T-cell (primary cell): ENCODE measurements around the gene DSEL. TPM values are rescaled to one million over a fixed set of nuclear protein-coding genes. Genes with fewer than 3 reads are reported as not detected.

Experiments used
- ATAC-seq, 4 experiments: fragments of 200-7000 bp in 3 of 4; fragments of 150-1000 bp in 1 of 4; cut with Tn5 transposase; replicated peaks in 1 of 4; 1 replicate in 3 of 4; 2 replicates in 1 of 4; pipeline ENCODE4 v1.10.0; 2021; ENCODE audit warnings: moderate library complexity in 3 of 4, mild to moderate bottlenecking in 2 of 4, moderate number of reproducible peaks in 1 of 4
- CTCF ChIA-PET, 2 donors: fragments of 300-600 bp; sonication (Branson Sonifier 250); formaldehyde crosslinking; loops; one replicate each; lab custom pipeline; 2022; ENCODE audit warnings: antibody characterized with exemption in 2 of 2; lab: Charles Lee
- POLR2A ChIA-PET, 2 donors: fragments of 300-600 bp; sonication (Branson Sonifier 250); formaldehyde crosslinking; loops; one replicate each; lab custom pipeline; 2022; ENCODE audit warnings: antibody characterized with exemption in 2 of 2; lab: Charles Lee
- DNase-seq, 35 experiments: peaks; one replicate each; pipeline versions ENCODE4 v3.0.0 to v3.0.0-alpha.2; 2013 to 2023
- H3K27ac ChIP-seq: one replicate; pipeline ENCODE4 v1.5.1; 2013; ENCODE audit warnings: low read length
- H3K27me3 ChIP-seq, 2 experiments: replicated peaks in 1 of 2; 1 replicate in 1 of 2; 2 replicates in 1 of 2; pipeline versions ENCODE4 v1.6.1 to v1.7.0; 2013; ENCODE audit warnings: low read length in 1 of 2, mixed read lengths in 1 of 2; ENCODE audit not compliant: control insufficient read depth in 2 of 2, insufficient read depth in 2 of 2; ENCODE audit errors: extremely low read depth in 1 of 2
- H3K36me3 ChIP-seq, 2 donors: 1 replicate in 1 of 2; 2 replicates in 1 of 2; pipeline versions ENCODE4 v1.6.1 to v1.7.0; 2013; ENCODE audit warnings: low read length in 1 of 2; ENCODE audit not compliant: control insufficient read depth in 2 of 2, insufficient read depth in 1 of 2; ENCODE audit errors: extremely low read depth in 1 of 2
- H3K4me1 ChIP-seq, 2 experiments: 1 replicate in 1 of 2; 2 replicates in 1 of 2; pipeline versions ENCODE4 v1.6.1 to v1.7.0; 2013; ENCODE audit warnings: low read length in 2 of 2, mixed read lengths in 1 of 2; ENCODE audit not compliant: insufficient read depth in 2 of 2, control insufficient read depth in 1 of 2; ENCODE audit errors: extremely low read depth in 1 of 2
- H3K4me3 ChIP-seq, 2 donors: 1 replicate in 1 of 2; 2 replicates in 1 of 2; pipeline versions ENCODE4 v1.5.1 to v1.7.0; 2013; ENCODE audit warnings: mild to moderate bottlenecking in 2 of 2, low read length in 1 of 2, moderate library complexity in 1 of 2; ENCODE audit not compliant: control insufficient read depth in 1 of 2; ENCODE audit errors: extremely low read depth in 1 of 2
- H3K9me3 ChIP-seq: 2 replicates; pipeline ENCODE4 v1.7.0; 2013
- H3K27ac Mint-ChIP-seq, 2 donors: one replicate each; pipeline ENCODE4 v1.8.0; 2020 to 2021; ENCODE audit warnings: mild to moderate bottlenecking in 2 of 2, mixed read lengths in 2 of 2
- H3K27me3 Mint-ChIP-seq, 2 donors: one replicate each; pipeline ENCODE4 v1.8.0; 2021 to 2022; ENCODE audit warnings: mixed read lengths in 2 of 2
- H3K36me3 Mint-ChIP-seq: one replicate; pipeline ENCODE4 v1.8.0; 2021; ENCODE audit warnings: mixed read lengths
- H3K4me1 Mint-ChIP-seq, 3 donors: one replicate each; pipeline ENCODE4 v1.8.0; 2020 to 2022; ENCODE audit warnings: mixed read lengths in 3 of 3, mild to moderate bottlenecking in 1 of 3
- H3K4me3 Mint-ChIP-seq, 3 donors: one replicate each; pipeline ENCODE4 v1.8.0; 2020 to 2022; ENCODE audit warnings: mild to moderate bottlenecking in 3 of 3, mixed read lengths in 3 of 3, moderate library complexity in 3 of 3
- H3K9me3 Mint-ChIP-seq, 3 donors: one replicate each; pipeline ENCODE4 v1.8.0; 2020 to 2022; ENCODE audit warnings: mixed read lengths in 3 of 3
- WGBS: methylation state at CpG from one replicate; pipeline ENCODE4 v1.1.5; 2013; ENCODE audit warnings: missing lambda C conversion rate; ENCODE audit not compliant: insufficient coverage; 5-methylcytosine and 5-hydroxymethylcytosine counted together
- total RNA-seq, 35 experiments: library from RNA in 6 of 35; stranded (reverse) in 6 of 35; fragments of 120-200 nt in 1 of 35; gene quantifications; one replicate each; pipeline versions ENCODE4 v1.2.1 to v1.2.4 and lab custom pipeline; 2013 to 2026

The DSEL gene
- total RNA-seq, 5 donors from 2014 or later (not counting 1 experiment from before 2014, with no cell fraction given): 0.72 to 2.4 (median 1.5) TPM

DNA sequence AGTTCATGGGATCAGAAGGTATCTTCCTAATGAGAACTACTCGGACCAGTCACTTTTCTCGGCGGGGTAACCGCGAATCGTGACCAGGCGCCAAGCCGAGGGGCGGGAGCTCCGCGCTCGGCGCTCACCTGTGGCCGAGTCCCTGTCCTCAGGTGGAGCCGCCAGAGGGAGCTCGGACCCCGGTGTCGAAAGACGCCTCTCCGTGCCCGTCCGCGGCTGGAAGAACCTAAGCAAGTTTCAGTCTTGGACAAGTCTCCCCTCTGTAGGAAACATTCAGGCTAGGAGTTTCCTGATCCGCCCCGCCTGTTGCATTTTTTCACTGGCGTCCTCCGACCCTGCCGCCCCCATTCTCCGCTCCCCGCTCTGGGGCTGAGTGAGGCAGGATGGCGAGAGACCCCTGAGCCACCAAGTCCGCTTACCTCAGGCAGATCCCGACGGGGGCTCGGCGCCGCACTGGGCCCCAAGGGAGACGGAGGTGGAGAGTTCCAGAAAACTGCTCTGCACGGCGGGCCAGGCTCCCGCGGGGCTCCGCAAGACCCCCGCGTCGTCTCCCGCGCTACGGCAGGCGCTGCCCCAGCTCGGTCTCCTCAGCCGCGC, 480 bp downstream of the DSEL start:
- peak overlapping the region; percentile 36 to 81 for H3K27ac Mint-ChIP-seq
- POLR2A ChIA-PET: interaction anchor here (0.6 to 0.8 kb wide), 3 partner anchors 138 to 1137 kb away, joined by 10 to 14 read pairs (median 13); no protein-coding TSS in a partner anchor
- H3K27me3 Mint-ChIP-seq: peaks cover 0 to 3% of the 10 kb centered on the region in 2 donors

DNA sequence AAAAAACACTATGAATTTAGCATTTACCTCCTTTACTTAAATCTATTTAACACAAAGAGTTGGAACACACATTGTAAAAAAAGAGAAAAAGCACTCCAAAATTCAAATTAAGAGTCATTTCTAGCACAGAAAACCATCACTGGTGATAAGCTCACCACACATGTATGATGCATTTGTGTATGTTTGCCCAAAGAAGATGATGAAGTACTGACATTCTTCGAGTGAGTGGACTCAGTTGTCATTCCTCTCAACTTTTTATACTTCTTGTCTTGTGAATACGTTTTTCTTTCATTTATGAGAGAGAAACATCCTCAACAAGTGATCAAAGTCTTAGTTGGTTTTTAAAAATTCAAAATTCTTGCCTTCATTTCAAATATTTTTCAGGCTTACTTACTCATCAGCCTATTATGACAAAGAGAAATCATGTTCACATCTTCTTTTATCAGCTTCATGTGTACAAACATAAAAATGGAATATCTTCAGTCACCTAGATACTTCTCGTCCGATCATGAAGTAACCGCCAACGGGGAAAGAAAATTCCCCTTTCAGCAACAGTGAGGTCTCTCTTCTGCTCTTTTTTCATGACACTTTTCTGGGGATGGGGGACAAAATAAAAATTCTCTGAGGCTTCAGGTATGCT, 1.5 kb downstream of the DSEL start:
- Histone ChIP-seq H3K4me3 (no peak overlapping the region), H3K27ac (no peak overlapping the region), H3K36me3 (no peaks in the 10 kb centered on the region), H3K9me3 (no peaks in the 10 kb centered on the region), H3K4me1 (peaks cover 10 to 18% of the 10 kb centered on the region in 2 experiments), H3K27me3 (no peaks in the 10 kb centered on the region)
- no peaks in the 10 kb centered on the region for H3K9me3 Mint-ChIP-seq
- H3K36me3 Mint-ChIP-seq: no peaks in the 10 kb centered on the region
- DNase-seq (peak in 1 of 35 experiments; percentile 9), ATAC-seq (no peak)
- H3K4me3 Mint-ChIP-seq: peak overlapping the region; percentile 87 to 94 (median 92)
- peaks cover 0 to 3% of the 10 kb centered on the region in 2 donors for H3K27me3 Mint-ChIP-seq
- CTCF ChIA-PET: interaction anchor here (0.7 to 1.0 kb wide), 3 partner anchors 35 to 250 kb away, joined by 3 to 7 read pairs (median 4); no protein-coding TSS in a partner anchor
- peaks cover 27 to 33% (median 31%) of the 10 kb centered on the region in 3 donors for H3K4me1 Mint-ChIP-seq
- POLR2A ChIA-PET: no interaction called here
- peak overlapping the region; percentile 36 to 81 for H3K27ac Mint-ChIP-seq
- no CpG with 5 or more reads among the region's 6 CpGs for WGBS

More for the DNA sequence above, 480 bp downstream of the DSEL start:
- under 1% methylated on average over 53 of the region's 53 CpGs for WGBS
- no peaks in the 10 kb centered on the region for H3K36me3 Mint-ChIP-seq
- Histone ChIP-seq H3K27ac (no peak overlapping the region), H3K4me1 (peaks cover 10 to 18% of the 10 kb centered on the region in 2 experiments), H3K27me3 (no peaks in the 10 kb centered on the region), H3K9me3 (no peaks in the 10 kb centered on the region), H3K36me3 (no peaks in the 10 kb centered on the region), H3K4me3 (peak overlapping the region; percentile 71 to 83)
- peak overlapping the region; percentile 87 to 94 (median 92) for H3K4me3 Mint-ChIP-seq
- CTCF ChIA-PET: interaction anchor here (0.7 to 1.0 kb wide), 4 partner anchors 15 to 180 kb away, joined by 3 to 7 read pairs (median 4); no protein-coding TSS in a partner anchor
- H3K4me1 Mint-ChIP-seq: peaks cover 27 to 33% (median 29%) of the 10 kb centered on the region in 3 donors
- ATAC-seq (peak; percentile 9 to 33 (median 18)), DNase-seq (peak in 33 of 35 experiments; percentile 2 to 68 (median 26))
- H3K9me3 Mint-ChIP-seq: no peaks in the 10 kb centered on the region

DNA sequence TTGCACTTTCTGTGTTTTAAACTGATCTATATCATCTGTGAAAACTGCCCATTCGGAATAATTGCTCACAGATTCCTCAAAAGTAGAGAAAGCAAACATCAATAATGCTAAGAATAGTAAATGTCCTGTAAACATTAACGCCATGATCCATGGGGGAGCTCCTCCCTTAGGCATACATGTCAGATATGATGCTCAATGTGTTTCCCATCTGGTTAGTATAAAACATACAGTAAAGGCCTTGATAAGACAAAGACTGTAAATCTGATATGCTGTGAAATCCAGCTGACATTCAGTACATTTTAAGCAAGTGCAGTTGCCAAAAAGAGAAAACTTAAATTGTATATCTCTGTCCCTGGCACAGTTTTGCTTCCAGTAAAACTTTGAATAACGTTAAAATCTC, 2.1 kb downstream of the DSEL start:
- CTCF ChIA-PET: interaction anchor here in 1 of 2 donors (0.7 kb wide), 1 partner anchor 250 kb away, joined by 4 read pairs; no protein-coding TSS in a partner anchor
- Histone ChIP-seq H3K9me3 (no peaks in the 10 kb centered on the region), H3K27ac (no peak overlapping the region), H3K27me3 (no peaks in the 10 kb centered on the region), H3K4me1 (peaks cover 10 to 18% of the 10 kb centered on the region in 2 experiments), H3K36me3 (no peaks in the 10 kb centered on the region), H3K4me3 (no peak overlapping the region)
- Mint-ChIP-seq H3K4me3 (no peak overlapping the region), H3K27ac (no peak overlapping the region), H3K27me3 (peaks cover 0 to 3% of the 10 kb centered on the region in 2 donors), H3K9me3 (no peaks in the 10 kb centered on the region), H3K36me3 (no peaks in the 10 kb centered on the region), H3K4me1 (peaks cover 27 to 34% (median 31%) of the 10 kb centered on the region in 3 donors)
- whole genome bisulfite sequencing: 60% methylated on average over 1 of the region's 3 CpGs
- no peak for ATAC-seq
- POLR2A ChIA-PET: no interaction called here
- no peak for DNase-seq

DNA sequence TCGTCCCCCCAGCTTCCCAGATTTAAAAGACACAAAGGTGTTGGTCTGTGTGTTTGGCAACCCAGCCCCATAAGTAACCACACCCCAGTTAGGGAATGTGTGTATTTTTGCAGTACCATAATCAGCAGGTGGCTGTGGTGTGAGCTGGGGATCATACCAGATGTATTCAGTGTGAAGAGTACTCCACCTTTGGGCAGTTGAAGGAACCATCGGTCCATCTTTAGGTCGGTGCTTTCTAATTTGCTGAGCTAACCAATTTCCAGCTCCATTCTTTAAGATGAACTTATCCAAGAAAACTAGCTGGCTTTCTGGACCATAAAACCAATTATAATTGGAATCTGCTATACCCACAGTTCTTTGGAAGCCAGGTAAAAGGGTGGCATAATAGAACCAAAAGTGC, 3.2 kb downstream of the DSEL start:
- Mint-ChIP-seq H3K27ac (no peak overlapping the region), H3K27me3 (peaks cover 0 to under 1% of the 10 kb centered on the region in 2 donors), H3K4me1 (peaks cover 25 to 31% (median 30%) of the 10 kb centered on the region in 3 donors), H3K36me3 (no peaks in the 10 kb centered on the region), H3K4me3 (no peak overlapping the region), H3K9me3 (no peaks in the 10 kb centered on the region)
- ChIA-PET POLR2A (no interaction called here), CTCF (interaction anchor here in 1 of 2 donors (0.8 kb wide), 1 partner anchor 298 kb away, joined by 4 read pairs; no protein-coding TSS in a partner anchor)
- Histone ChIP-seq H3K9me3 (no peaks in the 10 kb centered on the region), H3K27ac (no peak overlapping the region), H3K27me3 (no peaks in the 10 kb centered on the region), H3K4me3 (no peak overlapping the region), H3K36me3 (no peaks in the 10 kb centered on the region), H3K4me1 (peaks cover 10 to 18% of the 10 kb centered on the region in 2 experiments)
- no CpG with 5 or more reads among the region's 3 CpGs for WGBS
- DNase-seq: peak in 1 of 35 experiments; percentile 28
- ATAC-seq: no peak

DNA sequence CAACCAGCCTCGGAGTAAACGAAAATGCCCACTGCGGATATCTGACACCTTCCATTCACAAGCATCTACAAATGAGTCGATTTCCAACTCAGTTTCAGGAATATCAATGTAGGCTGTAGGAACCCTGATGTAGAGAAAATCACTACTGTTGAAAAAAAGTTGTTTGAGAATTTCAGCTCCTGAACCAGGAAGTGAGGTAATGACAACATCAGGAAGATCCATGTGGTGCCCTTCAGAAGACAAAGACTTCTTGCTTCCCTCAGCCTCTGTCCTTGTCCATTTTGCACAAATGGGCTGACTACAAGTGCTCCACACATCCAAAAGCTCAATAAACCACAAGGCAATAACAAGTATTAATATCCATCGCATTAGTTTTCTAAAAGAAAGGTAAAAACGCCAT, 4.7 kb downstream of the DSEL start:
- Mint-ChIP-seq H3K36me3 (no peaks in the 10 kb centered on the region), H3K4me1 (peaks cover 11 to 18% (median 17%) of the 10 kb centered on the region in 3 donors), H3K27ac (no peak overlapping the region), H3K9me3 (no peaks in the 10 kb centered on the region), H3K4me3 (no peak overlapping the region), H3K27me3 (no peaks in the 10 kb centered on the region)
- WGBS: 100% methylated on average over 1 of the region's 6 CpGs
- CTCF ChIA-PET: interaction anchor here in 1 of 2 donors (0.6 kb wide), 1 partner anchor 293 kb away, joined by 4 read pairs; no protein-coding TSS in a partner anchor
- H3K27ac ChIP-seq: no peak overlapping the region
- H3K4me1 ChIP-seq: peaks cover 0 to 7% of the 10 kb centered on the region in 2 experiments
- no peaks in the 10 kb centered on the region for H3K9me3 ChIP-seq
- POLR2A ChIA-PET: no interaction called here
- H3K36me3 ChIP-seq: no peaks in the 10 kb centered on the region
- ATAC-seq: no peak
- no peaks in the 10 kb centered on the region for H3K27me3 ChIP-seq
- H3K4me3 ChIP-seq: no peak overlapping the region
- DNase-seq: no peak

DNA sequence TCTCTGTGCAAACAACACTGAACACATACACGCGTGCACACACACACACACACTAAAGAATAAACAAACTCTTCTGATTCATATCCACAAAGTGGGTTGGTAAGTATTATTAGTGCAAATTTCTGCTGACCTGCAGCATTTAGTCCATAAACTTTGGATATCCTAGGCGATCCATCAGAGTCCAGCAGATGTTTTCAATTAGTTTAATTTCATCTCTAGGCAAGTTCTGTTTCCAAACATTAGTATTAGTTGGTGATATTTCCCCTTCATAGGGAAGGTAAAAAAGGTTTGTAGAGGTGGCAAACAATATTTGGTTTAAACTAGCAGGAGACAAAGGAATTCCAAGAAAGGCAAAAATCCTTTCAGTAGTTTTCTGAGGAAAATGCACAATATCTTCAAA, 5.7 kb downstream of the DSEL start:
- H3K4me1 ChIP-seq: peaks cover 0 to 1% of the 10 kb centered on the region in 2 experiments
- H3K9me3 ChIP-seq: no peaks in the 10 kb centered on the region
- Mint-ChIP-seq H3K36me3 (no peaks in the 10 kb centered on the region), H3K4me1 (peaks cover 9 to 17% (median 13%) of the 10 kb centered on the region in 3 donors), H3K9me3 (no peaks in the 10 kb centered on the region), H3K4me3 (no peak overlapping the region), H3K27ac (no peak overlapping the region), H3K27me3 (no peaks in the 10 kb centered on the region)
- no peak overlapping the region for H3K27ac ChIP-seq
- CTCF ChIA-PET: no interaction called here
- H3K27me3 ChIP-seq: no peaks in the 10 kb centered on the region
- ATAC-seq (no peak), DNase-seq (no peak)
- no peaks in the 10 kb centered on the region for H3K36me3 ChIP-seq
- WGBS: no CpG with 5 or more reads among the region's 3 CpGs
- POLR2A ChIA-PET: no interaction called here
- H3K4me3 ChIP-seq: no peak overlapping the region
